ENCODE measurements around the gene TMC5. TPM values are rescaled to one million over a fixed set of nuclear protein-coding genes. Genes with fewer than 3 reads are reported as not detected.
A peak's percentile ranks its signal among the peaks of the same experiment; 100 is the strongest.

The TMC5 gene
- total RNA-seq, 4 donors from 2014 or later: not detected

GRCh38 chr16:19505600-19506303, 88.1 kb downstream of the TMC5 start:
- no peaks in the 10 kb centered on the region for H3K27me3 ChIP-seq
- peaks cover 0 to 36% (median 4%) of the 10 kb centered on the region in 4 donors for H3K4me1 ChIP-seq
- H3K4me3 ChIP-seq: no peak overlapping the region
- H3K9me3 ChIP-seq: no peaks in the 10 kb centered on the region
- TF ChIP-seq EP300 (IDR thresholded peaks at IDR 0.05) (peak; percentile 32 to 88), POLR2A (IDR thresholded peaks at IDR 0.05) (no peak)
- DNase-seq (ENCODE audit: low spot score in 2 of 2): peak in 1 of 2 donors; percentile 72
- H3K27ac ChIP-seq: peak overlapping the region in 1 of 4 donors; percentile 53
- WGBS, 2 donors: 25 to 27% methylated on average over 5 of the region's 5 CpGs
- H3K36me3 ChIP-seq: peaks cover 0 to 80% (median 8%) of the 10 kb centered on the region in 3 donors

GRCh38 chr16:19506965-19507364, 89.3 kb downstream of the TMC5 start:
- DNase-seq (ENCODE audit: low spot score in 2 of 2): no peak
- Histone ChIP-seq H3K27me3 (no peaks in the 10 kb centered on the region), H3K27ac (no peak overlapping the region), H3K4me1 (peaks cover 0 to 36% (median 4%) of the 10 kb centered on the region in 4 donors), H3K4me3 (no peak overlapping the region), H3K36me3 (peaks cover 0 to 72% (median 8%) of the 10 kb centered on the region in 3 donors), H3K9me3 (no peaks in the 10 kb centered on the region)
- WGBS, 2 donors: 91% methylated on average over 4 of the region's 4 CpGs
- TF ChIP-seq EP300 (IDR thresholded peaks at IDR 0.05) (no peak), POLR2A (IDR thresholded peaks at IDR 0.05) (no peak)
- TF ChIP-seq, protein P1, sequence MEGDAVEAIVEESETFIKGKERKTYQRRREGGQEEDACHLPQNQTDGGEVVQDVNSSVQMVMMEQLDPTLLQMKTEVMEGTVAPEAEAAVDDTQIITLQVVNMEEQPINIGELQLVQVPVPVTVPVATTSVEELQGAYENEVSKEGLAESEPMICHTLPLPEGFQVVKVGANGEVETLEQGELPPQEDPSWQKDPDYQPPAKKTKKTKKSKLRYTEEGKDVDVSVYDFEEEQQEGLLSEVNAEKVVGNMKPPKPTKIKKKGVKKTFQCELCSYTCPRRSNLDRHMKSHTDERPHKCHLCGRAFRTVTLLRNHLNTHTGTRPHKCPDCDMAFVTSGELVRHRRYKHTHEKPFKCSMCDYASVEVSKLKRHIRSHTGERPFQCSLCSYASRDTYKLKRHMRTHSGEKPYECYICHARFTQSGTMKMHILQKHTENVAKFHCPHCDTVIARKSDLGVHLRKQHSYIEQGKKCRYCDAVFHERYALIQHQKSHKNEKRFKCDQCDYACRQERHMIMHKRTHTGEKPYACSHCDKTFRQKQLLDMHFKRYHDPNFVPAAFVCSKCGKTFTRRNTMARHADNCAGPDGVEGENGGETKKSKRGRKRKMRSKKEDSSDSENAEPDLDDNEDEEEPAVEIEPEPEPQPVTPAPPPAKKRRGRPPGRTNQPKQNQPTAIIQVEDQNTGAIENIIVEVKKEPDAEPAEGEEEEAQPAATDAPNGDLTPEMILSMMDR (IDR thresholded peaks at IDR 0.05): no peak

- 83 to 89% methylated on average over 2 of the region's 2 CpGs for WGBS, 2 donors
These were observed 90.2 kb downstream of the TMC5 start for GRCh38 chr16:19507867-19508266.

GRCh38 chr16:19512297-19512696, 94.6 kb downstream of the TMC5 start:
- peaks cover 0 to 71% (median 0%) of the 10 kb centered on the region in 3 donors for H3K36me3 ChIP-seq
- H3K27ac ChIP-seq: no peak overlapping the region
- no peaks in the 10 kb centered on the region for H3K27me3 ChIP-seq
- peaks cover 0 to 29% (median 0%) of the 10 kb centered on the region in 4 donors for H3K4me1 ChIP-seq
- no peak overlapping the region for H3K4me3 ChIP-seq
- no peaks in the 10 kb centered on the region for H3K9me3 ChIP-seq
- DNase-seq (ENCODE audit: low spot score in 2 of 2): no peak
- TF ChIP-seq, protein P1 (IDR thresholded peaks at IDR 0.05): no peak
- TF ChIP-seq POLR2A (IDR thresholded peaks at IDR 0.05) (no peak), EP300 (IDR thresholded peaks at IDR 0.05) (no peak)

More at GRCh38 chr16:19507867-19508266, 90.2 kb downstream of the TMC5 start:
- Histone ChIP-seq H3K27ac (peak overlapping the region in 2 of 4 donors; percentile 22 to 43), H3K27me3 (no peaks in the 10 kb centered on the region), H3K4me3 (no peak overlapping the region), H3K36me3 (peaks cover 0 to 66% (median 8%) of the 10 kb centered on the region in 3 donors), H3K4me1 (peaks cover 0 to 36% (median 4%) of the 10 kb centered on the region in 4 donors), H3K9me3 (no peaks in the 10 kb centered on the region)
- TF ChIP-seq, protein P1 (IDR thresholded peaks at IDR 0.05): no peak
- TF ChIP-seq EP300 (IDR thresholded peaks at IDR 0.05) (no peak), POLR2A (IDR thresholded peaks at IDR 0.05) (no peak)
- DNase-seq (ENCODE audit: low spot score in 2 of 2): no peak

GRCh38 chr16:19513377-19514053, 95.8 kb downstream of the TMC5 start:
- Histone ChIP-seq H3K4me1 (peaks cover 0 to 35% (median 0%) of the 10 kb centered on the region in 4 donors), H3K9me3 (no peaks in the 10 kb centered on the region), H3K36me3 (peaks cover 0 to 63% (median 0%) of the 10 kb centered on the region in 3 donors), H3K4me3 (no peak overlapping the region), H3K27ac (no peak overlapping the region), H3K27me3 (no peaks in the 10 kb centered on the region)
- no peak for DNase-seq (ENCODE audit: low spot score in 2 of 2)
- TF ChIP-seq, protein P1 (IDR thresholded peaks at IDR 0.05): no peak
- TF ChIP-seq EP300 (IDR thresholded peaks at IDR 0.05) (peak in 1 of 2 donors; percentile 55), POLR2A (IDR thresholded peaks at IDR 0.05) (no peak)
- 87% methylated on average over 4 of the region's 4 CpGs for WGBS, 2 donors

Measured in tibial nerve (tissue), 4 donors.